ENCODE measurements around the gene RMND1. TPM values are rescaled to one million over a fixed set of nuclear protein-coding genes. Genes with fewer than 3 reads are reported as not detected.

RMND1 gene
- total and polyA plus RNA-seq, 2 of the 13 experiments (the other 11 are each of a cell fraction or from before 2014, with no cell fraction given): 34.0 to 72.5 TPM

GRCh38 chr6:151391471-151392413 is 60.2 kb downstream of the RMND1 start, which contains the start of gene ZBTB2 (continued):
- TF ChIP-seq ELF1 (CRISPR knock-in tag; IDR thresholded peaks at IDR 0.05): no peak
- no peak for TF ChIP-seq SIN3B (IDR thresholded peaks at IDR 0.05; ENCODE audit: low read length)
- TF ChIP-seq ZNF776 (CRISPR knock-in tag; IDR thresholded peaks at IDR 0.05): no peak
- no peak for TF ChIP-seq HMG20A (CRISPR knock-in tag; IDR thresholded peaks at IDR 0.05; ENCODE audit: borderline replicate concordance)
- peak; percentile 78; the same call in 1 of the 2 replicates for TF ChIP-seq BORCS8-MEF2B (CRISPR knock-in tag; IDR thresholded peaks at IDR 0.05)
- no peak for TF ChIP-seq ZNF576 (CRISPR knock-in tag; IDR thresholded peaks at IDR 0.05)
- no peak for TF ChIP-seq SATB2 (CRISPR knock-in tag; IDR thresholded peaks at IDR 0.05)
- TF ChIP-seq ZNF615 (CRISPR knock-in tag; IDR thresholded peaks at IDR 0.05; ENCODE audit: borderline replicate concordance): no peak
- peak; percentile 33; the same call in 1 of the 2 replicates for TF ChIP-seq NFYC (CRISPR knock-in tag; IDR thresholded peaks at IDR 0.05)
- TF ChIP-seq ZFP91 (CRISPR knock-in tag; IDR thresholded peaks at IDR 0.05; ENCODE audit: borderline replicate concordance): no peak; the same call in 1 of the 2 replicates
- no peak for TF ChIP-seq RERE (CRISPR knock-in tag; IDR thresholded peaks at IDR 0.05; ENCODE audit: low read depth)
- TF ChIP-seq LRRFIP1 (CRISPR knock-in tag; conservative IDR thresholded peaks at IDR 0.05): no peak
- TF ChIP-seq ZGPAT (CRISPR knock-in tag; IDR thresholded peaks at IDR 0.05): no peak
- TF ChIP-seq FLYWCH1 (CRISPR knock-in tag; IDR thresholded peaks at IDR 0.05): 0 out of 2 replicates have a peak, but pooled peaks have one; percentile 20
- no peak for TF ChIP-seq PHF5A (CRISPR knock-in tag; IDR thresholded peaks at IDR 0.05; ENCODE audit: low read depth, unreplicated experiment)
- TF ChIP-seq PHF8 (CRISPR knock-in tag; IDR thresholded peaks at IDR 0.05): no peak; the same call in 1 of the 2 replicates
- TF ChIP-seq KDM5A (IDR thresholded peaks at IDR 0.05; ENCODE audit: borderline replicate concordance, low read length): no peak

Measured in HepG2 (cell line).